HepG2 (cell line): ENCODE data around the gene SLCO3A1. TPM values are rescaled to one million over a fixed set of nuclear protein-coding genes. Genes with fewer than 3 reads are reported as not detected.

Experiments used
- ATAC-seq: fragments of 200-7000 bp; cut with Tn5 transposase; 3 replicates; pipeline ENCODE4 v1.9.1; 2020; ENCODE audit warnings: mild to moderate bottlenecking, moderate library complexity
- BruUV-seq: library from RNA; stranded (reverse); fragments of 400-500 nt; replicated peaks from 2 replicates; lab custom pipeline; 2021; lab: Mats Ljungman, UMichigan
- CTCF ChIA-PET: fragments of 300-600 bp; formaldehyde crosslinking; extraction: SDS; loops from one replicate; lab custom pipeline; 2021; ENCODE audit warnings: low total read pairs, inconsistent platforms, low intra/inter-chr PET ratio; lab: Yijun Ruan, JAX
- POLR2A ChIA-PET: fragments of 350-600 bp; sonication (Branson Sonifier 250); formaldehyde crosslinking; loops from one replicate; lab custom pipeline; 2020; ENCODE audit warnings: antibody characterized with exemption, inconsistent platforms; lab: Yijun Ruan, JAX
- DNase-seq: peaks from one replicate; pipeline ENCODE4 v3.0.0-alpha.2; 2015; ENCODE audit warnings: low spot score
- FAIRE-seq: peaks from 3 replicates; lab custom pipeline; 2011; peaks lifted over from hg19 to GRCh38; lab: Jason Lieb, UNC
- H2AFZ ChIP-seq: one replicate; pipeline ENCODE4 v1.6.1; 2011; ENCODE audit warnings: low read length, inconsistent platforms
- H3K27ac ChIP-seq: fragments of 300-600 bp; 3 replicates; pipeline ENCODE4 v1.8.0; 2011; ENCODE audit warnings: mixed run types, mild to moderate bottlenecking, mixed read lengths, low read length, inconsistent platforms; ENCODE audit not compliant: insufficient read depth; ENCODE audit errors: extremely low read length
- H3K27me3 ChIP-seq, 2 experiments: fragments of 200-600 bp in 1 of 2; 2 replicates in 1 of 2; 3 replicates in 1 of 2; pipeline versions ENCODE4 v1.6.0 to v1.8.0; 2011; ENCODE audit warnings: low read length in 2 of 2, mild to moderate bottlenecking in 2 of 2, moderate library complexity in 2 of 2, inconsistent platforms in 1 of 2; ENCODE audit not compliant: insufficient read depth in 2 of 2, control insufficient read depth in 1 of 2
- H3K36me3 ChIP-seq, 2 experiments: fragments of 200-600 bp in 1 of 2; replicated peaks in 1 of 2; 2 replicates in 1 of 2; 3 replicates in 1 of 2; pipeline versions ENCODE4 v1.5.1 to v1.8.0; 2011; ENCODE audit warnings: low read length in 2 of 2, inconsistent platforms in 1 of 2; ENCODE audit not compliant: insufficient read depth in 2 of 2, control insufficient read depth in 1 of 2
- H3K4me1 ChIP-seq: 2 replicates; pipeline ENCODE4 v1.5.1; 2012; ENCODE audit warnings: low read length, inconsistent platforms; ENCODE audit not compliant: insufficient read depth
- H3K4me2 ChIP-seq: 2 replicates; pipeline ENCODE4 v1.6.0; 2011; ENCODE audit warnings: low read depth, low read length, inconsistent platforms
- H3K4me3 ChIP-seq, 3 experiments: fragments of 200-600 bp in 1 of 3; sonication (generic), shearing (Covaris generic) in 1 of 3; replicated peaks in 1 of 3; 2 replicates each; pipeline ENCODE4 v1.5.1; 2011 to 2016; ENCODE audit warnings: low read length in 3 of 3, inconsistent platforms in 2 of 3, low read depth in 2 of 3, mild to moderate bottlenecking in 2 of 3, control low read depth in 1 of 3, mixed read lengths in 1 of 3; ENCODE audit not compliant: insufficient read depth in 1 of 3
- H3K79me2 ChIP-seq: one replicate; pipeline ENCODE4 v1.6.1; 2011; ENCODE audit warnings: low read length, inconsistent platforms; ENCODE audit not compliant: insufficient read depth
- H3K9ac ChIP-seq: 2 replicates; pipeline ENCODE4 v1.6.0; 2011; ENCODE audit warnings: mild to moderate bottlenecking, low read depth, low read length, inconsistent platforms; ENCODE audit not compliant: insufficient read depth
- H3K9me3 ChIP-seq: 2 replicates; pipeline ENCODE4 v1.5.1; 2012; ENCODE audit warnings: mild to moderate bottlenecking, low read length
- H4K20me1 ChIP-seq: 2 replicates; pipeline ENCODE4 v1.6.0; 2011; ENCODE audit warnings: inconsistent platforms, mild to moderate bottlenecking, low read length, moderate library complexity; ENCODE audit not compliant: insufficient read depth
- ATAD3A ChIP-seq: sonication (generic); formaldehyde crosslinking; IDR thresholded peaks from 2 replicates; pipeline ENCODE4 v1.4.0; 2020; ENCODE audit warnings: missing genetic modification reagents
- GATAD1 ChIP-seq: IDR thresholded peaks from 2 replicates; pipeline ENCODE4 v1.6.1; 2016; ENCODE audit warnings: missing genetic modification reagents, missing compliant biosample characterization
- KAT8 ChIP-seq: IDR thresholded peaks from 2 replicates; pipeline ENCODE4 v1.6.1; 2016; ENCODE audit warnings: missing genetic modification reagents, missing compliant biosample characterization
- ZC3H13 ChIP-seq: sonication (generic); formaldehyde crosslinking; IDR thresholded peaks from 2 replicates; pipeline ENCODE4 v1.8.1; 2023; ENCODE audit warnings: mild to moderate bottlenecking, missing genetic modification reagents, moderate library complexity
- ZFP1 ChIP-seq: IDR thresholded peaks from 2 replicates; pipeline ENCODE4 v1.6.1; 2016
- ZFP41 ChIP-seq: sonication (generic); formaldehyde crosslinking; IDR thresholded peaks from 2 replicates; pipeline ENCODE4 v1.4.0; 2020; ENCODE audit warnings: mild to moderate bottlenecking, missing genetic modification reagents, borderline replicate concordance
- ZMYM3 ChIP-seq: sonication (generic); formaldehyde crosslinking; IDR thresholded peaks from 2 replicates; pipeline ENCODE4 v1.5.1; 2020; ENCODE audit warnings: mild to moderate bottlenecking, missing genetic modification reagents
- ZNF446 ChIP-seq: sonication (generic); formaldehyde crosslinking; IDR thresholded peaks from 2 replicates; pipeline ENCODE4 v1.5.0; 2020; ENCODE audit warnings: mild to moderate bottlenecking, missing genetic modification reagents
- ZNF552 ChIP-seq: sonication (generic); formaldehyde crosslinking; IDR thresholded peaks from 2 replicates; pipeline ENCODE4 v1.9.0; 2022; ENCODE audit warnings: missing genetic modification reagents, mild to moderate bottlenecking, borderline replicate concordance
- ZNF7 ChIP-seq: IDR thresholded peaks from 2 replicates; pipeline ENCODE4 v1.6.1; 2016; ENCODE audit warnings: missing biosample characterization, missing genetic modification reagents
- ZNF709 ChIP-seq: sonication (generic); formaldehyde crosslinking; IDR thresholded peaks from 2 replicates; pipeline ENCODE4 v1.5.0; 2020; ENCODE audit warnings: mild to moderate bottlenecking, missing genetic modification reagents
- ZNF720 ChIP-seq: sonication (generic); formaldehyde crosslinking; IDR thresholded peaks from 2 replicates; pipeline ENCODE4 v1.4.0; 2020; ENCODE audit warnings: missing genetic modification reagents
- ZNF768 ChIP-seq: sonication (generic); formaldehyde crosslinking; IDR thresholded peaks from 2 replicates; pipeline ENCODE4 v1.4.0; 2020; ENCODE audit warnings: missing genetic modification reagents
- ZNF773 ChIP-seq: sonication (generic); formaldehyde crosslinking; IDR thresholded peaks from 2 replicates; pipeline ENCODE4 v1.4.0; 2020; ENCODE audit warnings: missing genetic modification reagents, borderline replicate concordance
- WGBS: methylation state at CpG from one replicate; pipeline ENCODE4 v1.1.6; 2017; ENCODE audit warnings: low lambda C conversion rate; 5-methylcytosine and 5-hydroxymethylcytosine counted together
- in situ Hi-C: cut with HindIII; loops from 2 replicates; pipeline ENCODE4 v1.10.0; 2017; ENCODE audit warnings: low pct_unique_long_range_greater_than_20kb; ENCODE audit not compliant: extremely low pct_ligation_motif_present
- intact Hi-C: fragments of 100-400 bp; cut with micrococcal nuclease; formaldehyde crosslinking; loops from one replicate; pipeline ENCODE4 v1.10.0; 2022; ENCODE audit not compliant: unreplicated experiment
- polyA plus RNA-seq, 8 experiments: library from polyadenylated mRNA; depleted of rRNA in 3 of 8; stranded (reverse) in 7 of 8; unstranded in 1 of 8; fragments of >200 nt; fragmentation: Illumina TruSeq in 4 of 8; extraction: Trizol in 4 of 8; gene quantifications; 2 replicates each; pipeline versions ENCODE4 v1.2.1 to v1.2.3, GENCODE V29; 2011 to 2016; ENCODE audit warnings: low read depth in 4 of 8, missing spikeins in 1 of 8, mixed read lengths in 1 of 8; ENCODE audit not compliant: insufficient read depth in 1 of 8
- total RNA-seq, 5 experiments: library from RNA; depleted of rRNA; stranded (reverse); fragments of >200 nt; fragmentation: Illumina TruSeq; extraction: Trizol; gene quantifications; 2 replicates each; pipeline ENCODE4 v1.2.3, GENCODE V29; 2016; ENCODE audit warnings: low read depth in 1 of 5
- TF ChIP-seq, protein P1 (sequence below): sonication (generic); formaldehyde crosslinking; IDR thresholded peaks from 2 replicates; pipeline ENCODE4 v1.8.1; 2023; ENCODE audit warnings: mild to moderate bottlenecking, missing genetic modification reagents, borderline replicate concordance
- TF ChIP-seq, protein P2 (sequence below): IDR thresholded peaks from 2 replicates; pipeline ENCODE4 v1.6.1; 2016; ENCODE audit warnings: mild to moderate bottlenecking
- TF ChIP-seq, protein P3 (sequence below): sonication (generic); formaldehyde crosslinking; IDR thresholded peaks from 2 replicates; pipeline ENCODE4 v1.9.0; 2021; ENCODE audit warnings: mild to moderate bottlenecking, missing genetic modification reagents
- TF ChIP-seq, protein P4 (sequence below): sonication (generic); formaldehyde crosslinking; conservative IDR thresholded peaks from 2 replicates; pipeline ENCODE4 v1.5.0; 2020; ENCODE audit warnings: missing genetic modification reagents

Gene SLCO3A1
- total and polyA plus RNA-seq, 2 of the 13 experiments (the other 11 are each of a cell fraction or from before 2014, with no cell fraction given), result 0.02 TPM; not detected in 1

DNA sequence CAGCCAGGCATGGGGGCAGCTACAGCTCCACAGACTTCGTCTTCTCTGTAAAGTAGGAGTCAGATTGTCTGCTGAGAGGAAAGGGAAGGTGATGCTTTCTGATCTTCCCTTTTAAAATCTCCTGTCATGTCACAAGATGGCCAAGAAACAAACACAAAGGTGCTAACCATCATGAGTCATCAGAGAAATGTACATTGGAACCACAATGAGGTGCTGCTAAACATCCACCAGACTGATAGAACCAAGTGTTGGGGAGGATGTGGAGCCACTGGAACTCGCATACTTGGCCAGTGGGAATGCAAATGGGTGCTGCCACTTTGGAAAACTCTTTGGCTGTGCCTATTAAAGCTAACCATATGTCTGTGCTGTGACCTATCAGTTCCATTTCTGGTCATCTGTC lies 268.8 kb downstream of the SLCO3A1 start:
- Histone ChIP-seq H3K36me3 (no peaks in the 10 kb centered on the region), H3K79me2 (no peaks in the 10 kb centered on the region), H4K20me1 (no peaks in the 10 kb centered on the region), H3K9ac (no peak overlapping the region), H3K27ac (no peak overlapping the region), H3K4me1 (no peaks in the 10 kb centered on the region), H3K9me3 (no peaks in the 10 kb centered on the region), H2AFZ (no peak overlapping the region), H3K27me3 (peaks cover 0 to 17% of the 10 kb centered on the region in 2 experiments; a peak in 1 of 5 replicates), H3K4me2 (no peak overlapping the region), H3K4me3 (no peak overlapping the region)
- BruUV-seq, result no TSS peak
- DNase-seq (no peak), FAIRE-seq (no peak), ATAC-seq (no peak)
- POLR2A ChIA-PET, result no interaction called here
- intact Hi-C loops (no loop called here), in situ Hi-C loops (no loop called here)
- 0% methylated on average over 2 of the region's 2 CpGs for WGBS
- CTCF ChIA-PET, result no interaction called here
- no peak for TF ChIP-seq ZMYM3 (CRISPR knock-in tag)
- no peak for TF ChIP-seq KAT8
- TF ChIP-seq, protein P1, sequence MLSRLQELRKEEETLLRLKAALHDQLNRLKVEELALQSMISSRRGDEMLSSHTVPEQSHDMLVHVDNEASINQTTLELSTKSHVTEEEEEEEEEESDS (CRISPR knock-in tag), result no peak
- TF ChIP-seq ZNF773 (CRISPR knock-in tag), result no peak
- no peak for TF ChIP-seq ZNF709
- TF ChIP-seq ZFP1, result no peak
- TF ChIP-seq ATAD3A (CRISPR knock-in tag), result no peak
- TF ChIP-seq ZNF7 (CRISPR knock-in tag), result no peak
- no peak for TF ChIP-seq ZNF720 (CRISPR knock-in tag)
- TF ChIP-seq ZNF446 (CRISPR knock-in tag), result no peak
- TF ChIP-seq ZC3H13 (CRISPR knock-in tag), result no peak
- no peak for TF ChIP-seq GATAD1
- no peak for TF ChIP-seq ZNF768 (CRISPR knock-in tag)
- TF ChIP-seq, protein P2, sequence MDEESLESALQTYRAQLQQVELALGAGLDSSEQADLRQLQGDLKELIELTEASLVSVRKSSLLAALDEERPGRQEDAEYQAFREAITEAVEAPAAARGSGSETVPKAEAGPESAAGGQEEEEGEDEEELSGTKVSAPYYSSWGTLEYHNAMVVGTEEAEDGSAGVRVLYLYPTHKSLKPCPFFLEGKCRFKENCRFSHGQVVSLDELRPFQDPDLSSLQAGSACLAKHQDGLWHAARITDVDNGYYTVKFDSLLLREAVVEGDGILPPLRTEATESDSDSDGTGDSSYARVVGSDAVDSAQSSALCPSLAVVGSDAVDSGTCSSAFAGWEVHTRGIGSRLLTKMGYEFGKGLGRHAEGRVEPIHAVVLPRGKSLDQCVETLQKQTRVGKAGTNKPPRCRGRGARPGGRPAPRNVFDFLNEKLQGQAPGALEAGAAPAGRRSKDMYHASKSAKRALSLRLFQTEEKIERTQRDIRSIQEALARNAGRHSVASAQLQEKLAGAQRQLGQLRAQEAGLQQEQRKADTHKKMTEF, result no peak
- no peak for TF ChIP-seq ZFP41
- no peak for TF ChIP-seq ZNF552 (CRISPR knock-in tag)
- TF ChIP-seq, protein P3, sequence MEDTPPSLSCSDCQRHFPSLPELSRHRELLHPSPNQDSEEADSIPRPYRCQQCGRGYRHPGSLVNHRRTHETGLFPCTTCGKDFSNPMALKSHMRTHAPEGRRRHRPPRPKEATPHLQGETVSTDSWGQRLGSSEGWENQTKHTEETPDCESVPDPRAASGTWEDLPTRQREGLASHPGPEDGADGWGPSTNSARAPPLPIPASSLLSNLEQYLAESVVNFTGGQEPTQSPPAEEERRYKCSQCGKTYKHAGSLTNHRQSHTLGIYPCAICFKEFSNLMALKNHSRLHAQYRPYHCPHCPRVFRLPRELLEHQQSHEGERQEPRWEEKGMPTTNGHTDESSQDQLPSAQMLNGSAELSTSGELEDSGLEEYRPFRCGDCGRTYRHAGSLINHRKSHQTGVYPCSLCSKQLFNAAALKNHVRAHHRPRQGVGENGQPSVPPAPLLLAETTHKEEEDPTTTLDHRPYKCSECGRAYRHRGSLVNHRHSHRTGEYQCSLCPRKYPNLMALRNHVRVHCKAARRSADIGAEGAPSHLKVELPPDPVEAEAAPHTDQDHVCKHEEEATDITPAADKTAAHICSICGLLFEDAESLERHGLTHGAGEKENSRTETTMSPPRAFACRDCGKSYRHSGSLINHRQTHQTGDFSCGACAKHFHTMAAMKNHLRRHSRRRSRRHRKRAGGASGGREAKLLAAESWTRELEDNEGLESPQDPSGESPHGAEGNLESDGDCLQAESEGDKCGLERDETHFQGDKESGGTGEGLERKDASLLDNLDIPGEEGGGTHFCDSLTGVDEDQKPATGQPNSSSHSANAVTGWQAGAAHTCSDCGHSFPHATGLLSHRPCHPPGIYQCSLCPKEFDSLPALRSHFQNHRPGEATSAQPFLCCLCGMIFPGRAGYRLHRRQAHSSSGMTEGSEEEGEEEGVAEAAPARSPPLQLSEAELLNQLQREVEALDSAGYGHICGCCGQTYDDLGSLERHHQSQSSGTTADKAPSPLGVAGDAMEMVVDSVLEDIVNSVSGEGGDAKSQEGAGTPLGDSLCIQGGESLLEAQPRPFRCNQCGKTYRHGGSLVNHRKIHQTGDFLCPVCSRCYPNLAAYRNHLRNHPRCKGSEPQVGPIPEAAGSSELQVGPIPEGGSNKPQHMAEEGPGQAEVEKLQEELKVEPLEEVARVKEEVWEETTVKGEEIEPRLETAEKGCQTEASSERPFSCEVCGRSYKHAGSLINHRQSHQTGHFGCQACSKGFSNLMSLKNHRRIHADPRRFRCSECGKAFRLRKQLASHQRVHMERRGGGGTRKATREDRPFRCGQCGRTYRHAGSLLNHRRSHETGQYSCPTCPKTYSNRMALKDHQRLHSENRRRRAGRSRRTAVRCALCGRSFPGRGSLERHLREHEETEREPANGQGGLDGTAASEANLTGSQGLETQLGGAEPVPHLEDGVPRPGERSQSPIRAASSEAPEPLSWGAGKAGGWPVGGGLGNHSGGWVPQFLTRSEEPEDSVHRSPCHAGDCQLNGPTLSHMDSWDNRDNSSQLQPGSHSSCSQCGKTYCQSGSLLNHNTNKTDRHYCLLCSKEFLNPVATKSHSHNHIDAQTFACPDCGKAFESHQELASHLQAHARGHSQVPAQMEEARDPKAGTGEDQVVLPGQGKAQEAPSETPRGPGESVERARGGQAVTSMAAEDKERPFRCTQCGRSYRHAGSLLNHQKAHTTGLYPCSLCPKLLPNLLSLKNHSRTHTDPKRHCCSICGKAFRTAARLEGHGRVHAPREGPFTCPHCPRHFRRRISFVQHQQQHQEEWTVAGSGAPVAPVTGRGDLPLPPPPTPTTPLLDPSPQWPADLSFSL (CRISPR knock-in tag), result no peak
- TF ChIP-seq, protein P4, sequence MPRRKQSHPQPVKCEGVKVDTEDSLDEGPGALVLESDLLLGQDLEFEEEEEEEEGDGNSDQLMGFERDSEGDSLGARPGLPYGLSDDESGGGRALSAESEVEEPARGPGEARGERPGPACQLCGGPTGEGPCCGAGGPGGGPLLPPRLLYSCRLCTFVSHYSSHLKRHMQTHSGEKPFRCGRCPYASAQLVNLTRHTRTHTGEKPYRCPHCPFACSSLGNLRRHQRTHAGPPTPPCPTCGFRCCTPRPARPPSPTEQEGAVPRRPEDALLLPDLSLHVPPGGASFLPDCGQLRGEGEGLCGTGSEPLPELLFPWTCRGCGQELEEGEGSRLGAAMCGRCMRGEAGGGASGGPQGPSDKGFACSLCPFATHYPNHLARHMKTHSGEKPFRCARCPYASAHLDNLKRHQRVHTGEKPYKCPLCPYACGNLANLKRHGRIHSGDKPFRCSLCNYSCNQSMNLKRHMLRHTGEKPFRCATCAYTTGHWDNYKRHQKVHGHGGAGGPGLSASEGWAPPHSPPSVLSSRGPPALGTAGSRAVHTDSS, result no peak
